Thoracic aorta (tissue), 2 donors: ENCODE results near the gene PLAAT4. TPM values are rescaled to one million over a fixed set of nuclear protein-coding genes. Genes with fewer than 3 reads are reported as not detected.
"Not testable (repeated sequence)": the region's sequence is repeated elsewhere in the genome, so short reads cannot be mapped to it uniquely, and the experiment has no call there.

Source experiments
- ATAC-seq: fragments of 150-250 bp; one replicate; pipeline ENCODE4 v1.8.0; 2017; ENCODE audit warnings: low read depth; ENCODE audit not compliant: insufficient number of reproducible peaks, low FRiP score
- DNase-seq: peaks from one replicate; pipeline ENCODE4 v3.0.0-alpha.2; 2020; ENCODE audit warnings: low spot score
- H3K27ac ChIP-seq, 2 donors: fragments of 200-600 bp; sonication (generic); 1 replicate in 1 of 2; 2 replicates in 1 of 2; pipeline ENCODE4 v1.5.1; 2016; ENCODE audit warnings: mild to moderate bottlenecking in 2 of 2, moderate library complexity in 2 of 2
- H3K27me3 ChIP-seq: fragments of 200-600 bp; sonication (generic); replicated peaks from 2 replicates; pipeline ENCODE4 v1.6.0; 2016; ENCODE audit warnings: mild to moderate bottlenecking; ENCODE audit not compliant: insufficient read depth
- H3K36me3 ChIP-seq: fragments of 200-600 bp; sonication (generic); one replicate; pipeline ENCODE4 v1.5.1; 2016
- H3K4me1 ChIP-seq, 2 donors: fragments of 200-600 bp; sonication (generic); 1 replicate in 1 of 2; 2 replicates in 1 of 2; pipeline versions ENCODE4 v1.5.1 to v1.6.0; 2016; ENCODE audit warnings: low read depth in 2 of 2, mild to moderate bottlenecking in 1 of 2; ENCODE audit not compliant: control insufficient read depth in 1 of 2
- H3K4me3 ChIP-seq: fragments of 200-600 bp; sonication (generic); 2 replicates; pipeline ENCODE4 v1.5.1; 2016; ENCODE audit warnings: mild to moderate bottlenecking
- H3K9me3 ChIP-seq: fragments of 200-600 bp; sonication (generic); 2 replicates; pipeline ENCODE4 v1.5.1; 2016
- total RNA-seq, 2 donors: library from RNA; depleted of rRNA; stranded (reverse); fragments of >200 nt; gene quantifications; one replicate each; pipeline versions ENCODE4 v1.1.0 to v1.2.3, GENCODE V29; 2016
- TF ChIP-seq, protein P1 (sequence below): fragments of 200-600 bp; sonication (generic); IDR thresholded peaks from one replicate; pipeline ENCODE4 v1.5.1; 2019; ENCODE audit warnings: antibody characterized with exemption

PLAAT4 gene
- total RNA-seq, 2 donors from 2014 or later, result 19.2 to 20.4 TPM

DNA sequence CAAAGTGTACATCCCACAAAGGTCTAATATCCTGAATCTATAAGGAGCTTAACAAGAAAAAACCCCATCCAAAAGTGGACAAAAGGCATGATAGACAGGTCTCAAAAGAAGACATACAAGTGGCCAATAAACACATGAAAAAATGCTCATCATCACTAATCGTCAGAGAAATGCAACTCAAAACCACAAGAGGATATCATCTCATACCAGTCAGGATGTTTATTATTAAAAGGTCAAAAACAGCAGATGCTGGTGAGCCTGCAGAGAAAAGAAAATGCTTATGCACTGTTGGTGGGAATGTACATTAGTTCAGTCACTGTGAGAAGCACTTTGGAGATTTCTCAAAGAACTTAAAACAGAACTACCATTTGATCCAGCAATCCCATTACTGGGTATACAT, 18.1 kb upstream of the PLAAT4 start:
- ATAC-seq, result no peak

GRCh38 chr11:63520606-63521170, 15.9 kb upstream of the PLAAT4 start:
- no peaks in the 10 kb centered on the region for H3K4me1 ChIP-seq

More for the DNA sequence above, 18.1 kb upstream of the PLAAT4 start:
- Histone ChIP-seq H3K27me3 (no peaks in the 10 kb centered on the region), H3K4me3 (no peak overlapping the region), H3K27ac (no peak overlapping the region), H3K9me3 (no peaks in the 10 kb centered on the region), H3K4me1 (no peaks in the 10 kb centered on the region), H3K36me3 (no peaks in the 10 kb centered on the region)
- no peak for DNase-seq
- TF ChIP-seq, protein P1, sequence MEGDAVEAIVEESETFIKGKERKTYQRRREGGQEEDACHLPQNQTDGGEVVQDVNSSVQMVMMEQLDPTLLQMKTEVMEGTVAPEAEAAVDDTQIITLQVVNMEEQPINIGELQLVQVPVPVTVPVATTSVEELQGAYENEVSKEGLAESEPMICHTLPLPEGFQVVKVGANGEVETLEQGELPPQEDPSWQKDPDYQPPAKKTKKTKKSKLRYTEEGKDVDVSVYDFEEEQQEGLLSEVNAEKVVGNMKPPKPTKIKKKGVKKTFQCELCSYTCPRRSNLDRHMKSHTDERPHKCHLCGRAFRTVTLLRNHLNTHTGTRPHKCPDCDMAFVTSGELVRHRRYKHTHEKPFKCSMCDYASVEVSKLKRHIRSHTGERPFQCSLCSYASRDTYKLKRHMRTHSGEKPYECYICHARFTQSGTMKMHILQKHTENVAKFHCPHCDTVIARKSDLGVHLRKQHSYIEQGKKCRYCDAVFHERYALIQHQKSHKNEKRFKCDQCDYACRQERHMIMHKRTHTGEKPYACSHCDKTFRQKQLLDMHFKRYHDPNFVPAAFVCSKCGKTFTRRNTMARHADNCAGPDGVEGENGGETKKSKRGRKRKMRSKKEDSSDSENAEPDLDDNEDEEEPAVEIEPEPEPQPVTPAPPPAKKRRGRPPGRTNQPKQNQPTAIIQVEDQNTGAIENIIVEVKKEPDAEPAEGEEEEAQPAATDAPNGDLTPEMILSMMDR, result no peak

GRCh38 chr11:63521896-63522295, 14.7 kb upstream of the PLAAT4 start:
- TF ChIP-seq, protein P1, result no peak
- no peak for ATAC-seq
- Histone ChIP-seq H3K27ac (no peak overlapping the region), H3K4me3 (no peak overlapping the region), H3K9me3 (no peaks in the 10 kb centered on the region), H3K4me1 (no peaks in the 10 kb centered on the region), H3K36me3 (no peaks in the 10 kb centered on the region), H3K27me3 (no peaks in the 10 kb centered on the region)
- no peak for DNase-seq

More at GRCh38 chr11:63520606-63521170, 15.9 kb upstream of the PLAAT4 start:
- ATAC-seq (no peak), DNase-seq (no peak)
- no peak overlapping the region for H3K4me3 ChIP-seq
- H3K9me3 ChIP-seq, result no peaks in the 10 kb centered on the region
- H3K36me3 ChIP-seq, result no peaks in the 10 kb centered on the region
- H3K27me3 ChIP-seq, result no peaks in the 10 kb centered on the region
- no peak overlapping the region for H3K27ac ChIP-seq
- TF ChIP-seq, protein P1, result no peak

DNA sequence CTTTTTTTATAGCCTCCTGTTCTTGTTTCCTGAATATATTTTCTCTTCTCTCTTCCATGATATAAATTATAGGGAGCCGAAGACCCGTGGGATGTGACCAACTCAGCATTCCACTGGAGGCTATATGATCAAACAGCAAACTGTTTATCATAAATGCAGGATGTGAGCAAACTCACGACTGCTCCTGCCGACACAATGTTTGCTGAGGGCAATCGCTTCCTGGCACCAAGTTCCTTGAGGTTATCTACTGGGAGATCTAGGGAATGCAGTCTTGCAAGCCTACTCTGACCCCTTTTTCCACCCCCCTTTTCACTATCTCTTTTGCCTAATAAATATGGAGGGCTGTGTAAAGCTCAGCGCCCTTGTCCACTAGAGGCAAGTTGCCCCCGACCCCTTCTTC, 13.5 kb upstream of the PLAAT4 start:
- H3K4me1 ChIP-seq, result no peaks in the 10 kb centered on the region
- DNase-seq (no peak), ATAC-seq (no peak)
- H3K27ac ChIP-seq, result no peak overlapping the region
- no peaks in the 10 kb centered on the region for H3K36me3 ChIP-seq
- H3K9me3 ChIP-seq, result no peaks in the 10 kb centered on the region
- no peak overlapping the region for H3K4me3 ChIP-seq
- TF ChIP-seq, protein P1, result no peak
- H3K27me3 ChIP-seq, result no peaks in the 10 kb centered on the region

DNA sequence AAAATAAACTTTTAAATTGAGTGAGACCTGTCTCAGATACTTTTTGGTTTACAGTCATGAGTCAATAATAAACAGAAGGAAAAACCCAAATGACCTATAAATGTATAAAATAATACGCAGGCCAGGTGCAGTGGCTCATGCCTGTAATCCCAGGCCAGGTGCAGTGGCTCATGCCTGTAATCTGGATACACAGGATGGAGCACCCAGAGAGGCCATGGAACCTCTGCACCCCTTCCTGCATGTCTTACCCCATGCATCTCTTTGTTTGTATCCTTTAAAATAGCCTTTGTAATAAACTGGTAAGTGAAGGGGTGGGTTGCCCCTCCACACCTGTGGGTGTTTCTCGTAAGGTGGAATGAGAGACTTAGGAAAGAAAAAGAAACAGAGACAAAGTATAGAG, 8.9 kb upstream of the PLAAT4 start:
- H3K27ac ChIP-seq, result no peak overlapping the region
- no peaks in the 10 kb centered on the region for H3K27me3 ChIP-seq
- TF ChIP-seq, protein P1, result no peak
- no peak for DNase-seq
- ATAC-seq, result no peak
- H3K4me3 ChIP-seq, result no peak overlapping the region
- peaks cover 11 to 15% of the 10 kb centered on the region in 2 donors for H3K4me1 ChIP-seq
- no peaks in the 10 kb centered on the region for H3K9me3 ChIP-seq
- H3K36me3 ChIP-seq, result no peaks in the 10 kb centered on the region

DNA sequence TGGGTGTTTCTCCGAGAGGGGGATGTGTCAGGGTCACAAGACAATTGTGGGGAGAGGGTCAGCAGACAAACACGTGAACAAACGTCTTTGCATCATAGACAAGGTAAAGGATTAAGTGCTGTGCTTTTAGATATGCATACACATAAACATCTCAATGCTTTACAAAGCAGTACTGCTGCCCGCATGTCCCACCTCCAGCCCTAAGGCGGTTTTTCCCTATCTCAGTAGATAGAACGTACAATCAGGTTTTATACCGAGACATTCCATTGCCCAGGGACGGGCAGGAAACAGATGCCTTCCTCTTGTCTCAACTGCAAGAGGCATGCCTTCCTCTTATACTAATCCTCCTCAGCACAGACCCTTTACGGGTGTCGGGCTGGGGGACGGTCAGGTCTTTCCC, 8.5 kb upstream of the PLAAT4 start:
- H3K36me3 ChIP-seq, H3K4me3 ChIP-seq, H3K27me3 ChIP-seq, ATAC-seq, H3K27ac ChIP-seq, DNase-seq, H3K9me3 ChIP-seq: not testable (repeated sequence)
- peaks cover 11 to 15% of the 10 kb centered on the region in 2 donors for H3K4me1 ChIP-seq

GRCh38 chr11:63528729-63529278, 7.8 kb upstream of the PLAAT4 start:
- peaks cover 11 to 15% of the 10 kb centered on the region in 2 donors for H3K4me1 ChIP-seq
- ATAC-seq, H3K36me3 ChIP-seq, DNase-seq, H3K27ac ChIP-seq, H3K9me3 ChIP-seq, H3K27me3 ChIP-seq, H3K4me3 ChIP-seq: not testable (repeated sequence)

DNA sequence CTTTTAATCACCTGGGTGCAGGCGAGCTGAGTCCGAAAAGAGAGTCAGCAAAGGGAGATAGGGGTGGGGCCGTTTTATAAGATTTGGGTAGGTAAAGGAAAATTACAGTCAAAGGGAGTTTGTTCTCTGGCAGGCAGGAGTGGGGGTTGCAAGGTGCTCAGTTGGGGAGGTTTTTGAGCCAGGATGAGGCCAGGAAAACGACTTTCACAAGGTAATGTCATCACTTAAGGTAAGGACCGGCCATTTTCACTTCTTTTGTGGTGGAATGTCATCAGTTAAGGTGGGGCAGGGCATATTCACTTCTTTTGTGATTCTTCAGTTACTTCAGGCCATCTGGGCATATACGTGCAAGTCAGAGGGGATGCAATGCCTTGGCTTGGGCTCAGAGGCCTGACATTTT, 7.2 kb upstream of the PLAAT4 start:
- ATAC-seq, H3K36me3 ChIP-seq, H3K27me3 ChIP-seq, H3K4me3 ChIP-seq, H3K27ac ChIP-seq, DNase-seq, H3K9me3 ChIP-seq: not testable (repeated sequence)
- H3K4me1 ChIP-seq, result peaks cover 11 to 15% of the 10 kb centered on the region in 2 donors
